GM12873 (cell line): Measurements from ENCODE around the gene GTF2F2.

Experiments used
- TF ChIP-seq, protein P1 (sequence below): IDR thresholded peaks from 2 replicates; pipeline ENCODE4 v1.5.1; 2012; ENCODE audit warnings: low read depth, mild to moderate bottlenecking, moderate library complexity, low read length, control low read depth; ENCODE audit not compliant: insufficient read depth; ENCODE audit errors: missing control alignments

GTF2F2 gene

DNA sequence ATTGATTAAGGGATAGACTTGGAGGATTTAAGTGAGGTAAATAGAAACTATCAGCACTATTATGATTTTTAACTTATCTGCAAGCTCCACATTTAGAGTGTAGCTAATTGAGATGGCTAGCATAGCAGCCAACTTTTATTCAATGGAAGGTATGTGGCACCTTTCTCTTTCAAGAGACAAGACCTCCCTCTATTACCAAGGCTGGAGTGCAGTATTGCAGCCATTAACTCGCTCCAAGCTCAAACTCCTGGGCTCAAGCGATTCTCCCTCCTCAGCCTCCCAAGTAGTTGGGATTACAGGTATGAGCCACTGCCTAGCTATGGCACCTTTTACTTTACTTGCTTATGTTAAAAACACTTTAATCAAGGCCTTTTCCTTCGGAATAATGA is 212.5 kb downstream of the GTF2F2 start:
- TF ChIP-seq, protein P1, sequence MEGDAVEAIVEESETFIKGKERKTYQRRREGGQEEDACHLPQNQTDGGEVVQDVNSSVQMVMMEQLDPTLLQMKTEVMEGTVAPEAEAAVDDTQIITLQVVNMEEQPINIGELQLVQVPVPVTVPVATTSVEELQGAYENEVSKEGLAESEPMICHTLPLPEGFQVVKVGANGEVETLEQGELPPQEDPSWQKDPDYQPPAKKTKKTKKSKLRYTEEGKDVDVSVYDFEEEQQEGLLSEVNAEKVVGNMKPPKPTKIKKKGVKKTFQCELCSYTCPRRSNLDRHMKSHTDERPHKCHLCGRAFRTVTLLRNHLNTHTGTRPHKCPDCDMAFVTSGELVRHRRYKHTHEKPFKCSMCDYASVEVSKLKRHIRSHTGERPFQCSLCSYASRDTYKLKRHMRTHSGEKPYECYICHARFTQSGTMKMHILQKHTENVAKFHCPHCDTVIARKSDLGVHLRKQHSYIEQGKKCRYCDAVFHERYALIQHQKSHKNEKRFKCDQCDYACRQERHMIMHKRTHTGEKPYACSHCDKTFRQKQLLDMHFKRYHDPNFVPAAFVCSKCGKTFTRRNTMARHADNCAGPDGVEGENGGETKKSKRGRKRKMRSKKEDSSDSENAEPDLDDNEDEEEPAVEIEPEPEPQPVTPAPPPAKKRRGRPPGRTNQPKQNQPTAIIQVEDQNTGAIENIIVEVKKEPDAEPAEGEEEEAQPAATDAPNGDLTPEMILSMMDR, result no peak

DNA sequence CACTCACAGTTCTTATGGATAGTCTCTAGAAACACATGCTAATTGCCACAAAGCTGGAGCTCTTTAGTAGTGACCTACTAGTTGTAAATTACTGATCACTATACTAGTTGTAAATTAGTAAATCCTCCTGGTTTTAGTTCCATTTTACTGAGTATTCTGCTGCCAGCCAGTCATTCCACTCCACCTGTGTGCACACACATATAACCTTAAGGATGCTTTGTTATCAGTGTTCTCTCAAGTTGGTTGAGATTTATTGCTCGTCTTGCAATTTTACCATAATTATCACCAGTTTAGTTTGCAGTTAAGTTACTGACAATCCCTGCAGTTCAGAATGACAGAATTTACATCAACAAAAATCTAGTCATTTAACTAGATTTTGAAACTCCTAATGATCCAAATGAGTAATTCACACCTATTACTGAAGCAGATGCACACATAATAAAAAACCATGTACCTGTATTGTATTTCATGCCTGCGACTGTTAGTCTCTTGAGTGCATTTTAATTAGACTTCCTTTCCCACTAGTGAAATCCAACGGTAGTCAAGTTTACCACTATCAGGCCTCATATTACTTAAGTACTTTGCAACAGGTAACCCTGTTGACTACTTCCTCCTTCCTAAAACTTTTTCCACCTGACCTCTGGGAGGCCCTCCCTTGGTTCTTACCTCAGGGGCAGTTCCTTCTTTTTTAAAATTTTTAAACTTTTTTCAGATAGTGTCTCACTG is 213.1 kb downstream of the GTF2F2 start:
- TF ChIP-seq, protein P1, result no peak
